Measurements from ENCODE around the gene AKR1C8.
"Not testable (repeated sequence)": the region's sequence is repeated elsewhere in the genome, so short reads cannot be mapped to it uniquely, and the experiment has no call there.

Gene AKR1C8

GRCh38 chr10:5216801-5217200 is 31.9 kb upstream of the AKR1C8 start:
- Mint-ChIP-seq H3K27ac (no peak overlapping the region), H3K27me3 (ENCODE audit: low read depth) (no peaks in the 10 kb centered on the region), H3K9me3 (peaks cover 8% of the 10 kb centered on the region), H3K4me1 (no peaks in the 10 kb centered on the region), H3K36me3 (ENCODE audit: low read depth) (no peaks in the 10 kb centered on the region), H3K4me3 (no peak overlapping the region)
- no peak for TF ChIP-seq CTCF (IDR thresholded peaks at IDR 0.05; ENCODE audit: unreplicated experiment in 3 of 3)

- Mint-ChIP-seq H3K27ac (no peak overlapping the region), H3K36me3 (ENCODE audit: low read depth) (no peaks in the 10 kb centered on the region), H3K27me3 (ENCODE audit: low read depth) (no peaks in the 10 kb centered on the region), H3K4me1 (no peaks in the 10 kb centered on the region), H3K4me3 (no peak overlapping the region), H3K9me3 (peaks cover 17% of the 10 kb centered on the region)
- no peak for TF ChIP-seq CTCF (IDR thresholded peaks at IDR 0.05; ENCODE audit: unreplicated experiment in 3 of 3)
Observed at GRCh38 chr10:5211696-5212536, 27.0 kb upstream of the AKR1C8 start.

DNA sequence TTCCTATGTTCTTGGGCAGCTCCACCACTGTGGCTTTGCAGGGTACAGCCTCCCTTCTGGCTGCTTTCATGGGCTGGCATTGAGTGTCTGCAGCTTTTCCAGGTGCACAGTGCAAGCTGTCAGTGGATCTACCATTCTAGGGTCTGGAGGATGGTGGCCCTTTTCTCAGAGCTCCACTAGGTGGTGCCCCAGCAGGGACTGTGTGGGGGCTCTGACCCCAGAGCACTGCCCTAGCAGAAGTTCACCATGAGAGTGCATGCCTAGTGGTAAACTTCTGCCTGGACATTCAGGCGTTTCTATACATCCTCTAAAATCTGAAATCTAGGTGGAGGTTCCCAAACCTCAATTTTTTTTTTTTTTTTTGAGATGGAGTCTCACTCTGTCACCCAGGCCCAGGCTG is 25.3 kb upstream of the AKR1C8 start:
- peaks cover 11% of the 10 kb centered on the region for H3K9me3 Mint-ChIP-seq
- H3K4me3 Mint-ChIP-seq; H3K27me3 Mint-ChIP-seq (ENCODE audit: low read depth); H3K4me1 Mint-ChIP-seq; H3K27ac Mint-ChIP-seq; H3K36me3 Mint-ChIP-seq (ENCODE audit: low read depth): not testable (repeated sequence)

DNA sequence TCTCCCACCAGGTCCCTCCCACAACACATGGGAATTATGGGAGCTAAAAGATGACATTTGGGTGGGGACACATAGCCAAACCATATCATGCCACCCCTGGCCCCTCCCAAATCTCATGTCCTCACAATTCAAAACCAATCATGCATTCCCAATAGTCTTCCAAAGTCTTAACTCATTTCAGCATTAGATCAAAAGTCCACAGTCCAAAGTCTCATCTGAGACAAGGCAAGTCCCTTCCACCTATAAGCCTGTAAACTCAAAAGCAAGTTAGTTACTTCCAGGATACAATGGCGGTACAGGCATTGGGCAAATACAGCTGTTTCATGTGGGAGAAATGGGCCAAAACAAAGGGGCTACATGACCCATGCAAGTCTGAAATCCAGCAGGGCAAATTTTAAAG is 24.8 kb upstream of the AKR1C8 start:
- not testable (repeated sequence) for H3K36me3 Mint-ChIP-seq (ENCODE audit: low read depth); H3K4me1 Mint-ChIP-seq; H3K27me3 Mint-ChIP-seq (ENCODE audit: low read depth); H3K4me3 Mint-ChIP-seq; H3K27ac Mint-ChIP-seq
- peaks cover 11% of the 10 kb centered on the region for H3K9me3 Mint-ChIP-seq

- peaks cover 10% of the 10 kb centered on the region for H3K27me3 Mint-ChIP-seq (ENCODE audit: low read depth)
- peaks cover 28% of the 10 kb centered on the region for H3K9me3 Mint-ChIP-seq
- H3K36me3 Mint-ChIP-seq (ENCODE audit: low read depth) = no peaks in the 10 kb centered on the region
- H3K4me1 Mint-ChIP-seq = no peaks in the 10 kb centered on the region
- no peak for TF ChIP-seq CTCF (IDR thresholded peaks at IDR 0.05; ENCODE audit: unreplicated experiment in 3 of 3)
- no peak overlapping the region for H3K27ac Mint-ChIP-seq
- no peak overlapping the region for H3K4me3 Mint-ChIP-seq
Observed at GRCh38 chr10:5206799-5207198, 21.8 kb upstream of the AKR1C8 start.

DNA sequence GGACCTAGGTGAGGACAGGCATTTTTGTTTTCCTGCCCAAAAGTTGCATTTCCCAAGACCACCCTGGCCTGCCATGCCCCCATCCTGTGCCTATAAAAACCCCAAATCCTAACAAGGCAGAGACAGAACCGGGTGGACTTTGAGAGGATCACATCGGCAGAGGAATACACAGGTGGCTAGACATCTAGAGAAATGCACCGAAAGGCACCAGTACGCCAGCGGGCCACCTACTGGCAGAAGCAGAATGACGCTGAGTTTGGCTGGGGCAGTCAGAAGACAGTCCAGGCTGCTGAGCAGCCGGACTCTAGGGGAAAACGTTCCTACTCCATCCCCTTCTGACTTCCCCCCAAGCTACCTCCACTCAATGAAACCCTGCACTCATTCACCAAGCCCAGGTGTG is 14.4 kb upstream of the AKR1C8 start:
- Mint-ChIP-seq H3K4me1 (no peaks in the 10 kb centered on the region), H3K27me3 (ENCODE audit: low read depth) (peaks cover 8% of the 10 kb centered on the region), H3K36me3 (ENCODE audit: low read depth) (no peaks in the 10 kb centered on the region), H3K9me3 (peaks cover 38% of the 10 kb centered on the region), H3K4me3 (no peak overlapping the region), H3K27ac (no peak overlapping the region)
- no peak for TF ChIP-seq CTCF (IDR thresholded peaks at IDR 0.05; ENCODE audit: unreplicated experiment in 3 of 3)

DNA sequence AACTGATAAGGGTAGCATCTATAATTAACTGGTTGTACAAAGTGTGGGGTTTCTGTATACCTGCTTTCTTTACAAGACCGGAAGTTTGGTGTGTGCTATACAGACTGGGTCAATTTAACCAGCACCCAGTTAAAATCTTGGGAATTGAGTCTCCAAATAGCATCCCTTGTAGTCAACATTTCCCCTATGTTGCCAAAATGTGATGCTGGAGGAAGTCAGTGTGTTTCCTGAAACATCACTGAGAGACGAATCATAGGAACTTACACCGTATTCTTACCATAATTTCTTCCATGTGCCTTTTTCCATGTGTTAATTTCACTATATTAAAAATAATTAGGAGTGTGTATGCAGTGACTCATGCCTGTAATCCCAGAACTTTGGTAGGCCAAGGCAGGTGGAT is 13.4 kb upstream of the AKR1C8 start:
- Mint-ChIP-seq H3K27ac (no peak overlapping the region), H3K9me3 (peaks cover 31% of the 10 kb centered on the region), H3K4me1 (no peaks in the 10 kb centered on the region), H3K27me3 (ENCODE audit: low read depth) (peaks cover 6% of the 10 kb centered on the region), H3K4me3 (no peak overlapping the region), H3K36me3 (ENCODE audit: low read depth) (no peaks in the 10 kb centered on the region)
- TF ChIP-seq CTCF (IDR thresholded peaks at IDR 0.05; ENCODE audit: unreplicated experiment in 3 of 3) = no peak

All from nephron (organoid).